ENCODE results near the gene EYA2.

Gene EYA2

DNA sequence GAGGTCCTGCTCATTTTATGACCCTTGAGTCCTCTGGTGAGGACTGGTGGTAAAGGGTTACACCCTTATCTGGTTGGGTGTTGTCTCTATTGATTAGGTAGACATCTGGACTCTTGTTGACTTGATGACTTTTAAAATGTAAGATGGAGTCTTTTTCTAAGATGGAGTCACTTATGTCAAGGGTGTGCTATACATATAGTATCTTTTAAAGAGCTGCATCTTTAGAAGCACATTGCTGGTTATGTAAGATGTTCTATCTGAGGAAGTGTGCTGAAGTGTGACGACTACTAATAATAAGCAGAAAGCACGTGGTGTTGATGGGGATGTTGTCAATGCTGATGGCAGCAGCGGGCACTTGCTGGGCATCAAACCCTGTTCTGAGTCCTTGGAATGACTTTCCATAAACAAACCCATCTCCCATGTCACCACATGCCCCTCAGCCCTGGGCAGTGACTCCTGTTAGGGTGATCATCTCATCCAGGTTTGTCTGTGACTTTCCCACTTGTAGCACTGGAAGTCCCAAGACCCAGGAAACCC lies 229.6 kb downstream of the EYA2 start:
- H3K4me3 Mint-ChIP-seq = no peak overlapping the region
- H3K36me3 Mint-ChIP-seq (ENCODE audit: low read depth) = no peaks in the 10 kb centered on the region
- H3K27me3 Mint-ChIP-seq (ENCODE audit: low read depth) = peaks cover 25% of the 10 kb centered on the region
- no peaks in the 10 kb centered on the region for H3K9me3 Mint-ChIP-seq
- no peak for DNase-seq (ENCODE audit: low spot score)
- no peak overlapping the region for H3K27ac Mint-ChIP-seq
- no peaks in the 10 kb centered on the region for H3K4me1 Mint-ChIP-seq (ENCODE audit: low read depth)

GRCh38 chr20:47125508-47125757 lies 230.8 kb downstream of the EYA2 start:
- peaks cover 25% of the 10 kb centered on the region for H3K27me3 Mint-ChIP-seq (ENCODE audit: low read depth)
- DNase-seq (ENCODE audit: low spot score) = no peak
- H3K4me3 Mint-ChIP-seq = no peak overlapping the region
- H3K27ac Mint-ChIP-seq = no peak overlapping the region
- H3K36me3 Mint-ChIP-seq (ENCODE audit: low read depth) = no peaks in the 10 kb centered on the region
- H3K9me3 Mint-ChIP-seq = no peaks in the 10 kb centered on the region
- no peaks in the 10 kb centered on the region for H3K4me1 Mint-ChIP-seq (ENCODE audit: low read depth)

DNA sequence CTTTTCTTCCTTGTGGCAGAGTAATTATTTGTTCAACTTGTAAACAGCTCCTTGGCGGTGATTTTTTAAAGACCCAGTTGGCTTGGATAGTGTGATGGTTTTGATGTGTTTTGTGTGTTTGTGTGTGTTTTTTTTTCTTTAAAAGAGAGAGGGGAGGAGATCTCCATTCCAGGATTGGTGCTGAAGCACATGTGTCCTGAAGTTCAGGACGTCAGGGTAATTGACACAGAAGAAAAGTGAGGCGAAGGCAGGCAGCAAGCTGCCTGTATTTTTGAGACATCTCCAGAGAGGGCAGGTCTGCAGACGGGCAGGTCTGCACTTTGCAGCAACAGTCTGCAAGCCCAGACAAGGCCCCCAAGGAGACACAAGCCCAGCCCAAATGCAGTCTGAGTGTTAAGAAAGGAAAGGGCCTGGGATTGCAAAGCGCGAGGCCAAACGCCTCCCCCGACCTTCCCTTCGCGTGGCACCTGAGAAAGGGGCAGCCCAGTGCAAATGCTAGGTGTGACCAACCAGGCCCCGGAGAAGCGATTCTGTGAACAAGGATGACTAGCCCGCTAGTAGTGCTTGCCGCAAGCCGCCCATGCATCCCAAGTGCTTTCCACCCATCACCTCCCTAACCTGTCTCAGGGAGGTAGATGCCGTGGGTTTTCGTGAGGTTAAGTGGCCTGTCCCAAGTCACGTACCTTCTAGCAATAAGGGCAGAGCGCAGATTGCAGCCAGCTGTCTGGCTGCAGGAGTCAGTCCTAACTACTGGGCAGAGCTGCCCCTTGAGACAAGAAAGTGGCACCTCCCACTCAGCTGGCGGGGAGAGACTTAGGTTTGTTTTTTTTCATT lies 231.3 kb downstream of the EYA2 start:
- DNase-seq (ENCODE audit: low spot score) = no peak
- H3K27me3 Mint-ChIP-seq (ENCODE audit: low read depth) = peaks cover 25% of the 10 kb centered on the region
- H3K4me1 Mint-ChIP-seq (ENCODE audit: low read depth) = no peaks in the 10 kb centered on the region
- H3K27ac Mint-ChIP-seq = no peak overlapping the region
- no peak overlapping the region for H3K4me3 Mint-ChIP-seq
- no peaks in the 10 kb centered on the region for H3K9me3 Mint-ChIP-seq
- H3K36me3 Mint-ChIP-seq (ENCODE audit: low read depth) = no peaks in the 10 kb centered on the region

GRCh38 chr20:47126709-47127108 lies 232.1 kb downstream of the EYA2 start:
- no peak for DNase-seq (ENCODE audit: low spot score)
- Mint-ChIP-seq H3K4me1 (ENCODE audit: low read depth) (no peaks in the 10 kb centered on the region), H3K9me3 (no peaks in the 10 kb centered on the region), H3K36me3 (ENCODE audit: low read depth) (no peaks in the 10 kb centered on the region), H3K27me3 (ENCODE audit: low read depth) (peaks cover 25% of the 10 kb centered on the region), H3K4me3 (no peak overlapping the region), H3K27ac (no peak overlapping the region)

GRCh38 chr20:47127546-47127945 lies 232.9 kb downstream of the EYA2 start:
- Mint-ChIP-seq H3K4me1 (ENCODE audit: low read depth) (no peaks in the 10 kb centered on the region), H3K9me3 (no peaks in the 10 kb centered on the region), H3K27ac (no peak overlapping the region), H3K4me3 (no peak overlapping the region), H3K27me3 (ENCODE audit: low read depth) (peaks cover 25% of the 10 kb centered on the region), H3K36me3 (ENCODE audit: low read depth) (no peaks in the 10 kb centered on the region)
- DNase-seq (ENCODE audit: low spot score) = no peak

DNA sequence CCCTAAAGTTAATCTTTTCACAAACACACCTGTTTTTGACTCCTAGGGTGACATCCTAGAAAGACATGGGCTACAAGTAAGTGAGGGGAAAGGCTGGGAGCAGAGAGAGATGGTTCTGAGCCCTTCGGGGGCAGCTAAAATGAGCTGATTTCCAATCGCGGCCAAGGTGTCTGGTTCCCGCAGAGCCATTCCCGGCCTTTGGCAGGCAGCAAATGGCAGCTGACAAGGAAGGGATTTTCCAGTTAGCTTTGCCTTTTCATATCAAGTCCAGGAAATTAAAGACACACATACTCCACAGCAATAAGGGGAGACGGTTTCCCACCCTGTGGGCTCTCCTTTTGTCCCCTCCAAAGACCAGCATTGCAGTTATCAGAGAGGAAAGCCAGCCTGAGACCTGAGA lies 233.4 kb downstream of the EYA2 start:
- Mint-ChIP-seq H3K27me3 (ENCODE audit: low read depth) (peaks cover 25% of the 10 kb centered on the region), H3K4me1 (ENCODE audit: low read depth) (no peaks in the 10 kb centered on the region), H3K27ac (no peak overlapping the region), H3K9me3 (no peaks in the 10 kb centered on the region), H3K4me3 (no peak overlapping the region), H3K36me3 (ENCODE audit: low read depth) (no peaks in the 10 kb centered on the region)
- DNase-seq (ENCODE audit: low spot score) = no peak

DNA sequence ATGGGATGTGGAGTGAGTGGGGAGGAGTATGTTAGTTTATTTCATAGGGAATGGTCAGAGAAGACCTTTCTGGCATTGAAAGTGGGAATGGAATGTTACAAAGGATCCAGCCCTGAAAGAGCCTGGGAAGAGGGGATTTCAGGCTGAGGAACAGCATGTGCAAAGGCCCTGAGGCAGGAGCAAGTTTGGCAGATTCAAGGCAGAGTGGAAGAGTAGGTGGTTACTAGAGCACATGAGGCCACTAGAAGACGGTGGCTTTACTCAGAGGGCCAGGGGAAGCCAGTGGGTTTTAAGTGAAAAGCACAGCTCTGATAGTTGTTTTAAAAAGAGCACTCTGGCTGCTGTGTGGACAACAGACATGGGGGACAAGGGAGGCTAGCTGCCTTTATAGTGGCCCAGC lies 234.7 kb downstream of the EYA2 start:
- H3K27ac Mint-ChIP-seq = no peak overlapping the region
- H3K27me3 Mint-ChIP-seq (ENCODE audit: low read depth) = peaks cover 25% of the 10 kb centered on the region
- H3K36me3 Mint-ChIP-seq (ENCODE audit: low read depth) = no peaks in the 10 kb centered on the region
- H3K4me3 Mint-ChIP-seq = no peak overlapping the region
- DNase-seq (ENCODE audit: low spot score) = no peak
- no peaks in the 10 kb centered on the region for H3K4me1 Mint-ChIP-seq (ENCODE audit: low read depth)
- H3K9me3 Mint-ChIP-seq = no peaks in the 10 kb centered on the region

- no peak for DNase-seq (ENCODE audit: low spot score)
- Mint-ChIP-seq H3K27ac (no peak overlapping the region), H3K27me3 (ENCODE audit: low read depth) (peaks cover 4% of the 10 kb centered on the region)
Observed at GRCh38 chr20:47133809-47134456, 239.3 kb downstream of the EYA2 start.

DNA sequence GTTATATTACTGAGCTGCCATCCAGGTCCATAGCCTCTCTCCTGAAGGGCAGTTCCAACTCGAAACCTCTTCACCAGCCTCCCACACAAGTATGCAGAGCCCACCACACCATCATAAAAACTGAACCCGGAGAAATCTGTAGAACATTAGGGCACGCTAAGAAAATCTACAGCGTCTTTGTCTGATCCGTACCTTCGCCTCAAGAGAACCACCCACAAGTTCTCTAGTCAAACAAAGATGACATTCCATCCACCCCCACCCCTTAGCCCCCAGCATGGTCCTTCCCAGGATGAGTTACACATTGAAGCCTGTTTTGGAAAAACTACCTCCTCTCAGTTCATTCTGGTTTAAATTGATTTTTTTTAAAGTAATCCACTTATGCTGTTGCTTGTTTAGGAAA lies 242.1 kb downstream of the EYA2 start:
- no peak overlapping the region for H3K27ac Mint-ChIP-seq
- H3K9me3 Mint-ChIP-seq = peaks cover 2% of the 10 kb centered on the region
- H3K4me3 Mint-ChIP-seq = no peak overlapping the region
- peaks cover 11% of the 10 kb centered on the region for H3K27me3 Mint-ChIP-seq (ENCODE audit: low read depth)
- H3K36me3 Mint-ChIP-seq (ENCODE audit: low read depth) = no peaks in the 10 kb centered on the region
- no peaks in the 10 kb centered on the region for H3K4me1 Mint-ChIP-seq (ENCODE audit: low read depth)
- DNase-seq (ENCODE audit: low spot score) = no peak

More at GRCh38 chr20:47133809-47134456, 239.3 kb downstream of the EYA2 start:
- Mint-ChIP-seq H3K4me1 (ENCODE audit: low read depth) (no peaks in the 10 kb centered on the region), H3K9me3 (no peaks in the 10 kb centered on the region), H3K4me3 (no peak overlapping the region), H3K36me3 (ENCODE audit: low read depth) (no peaks in the 10 kb centered on the region)

- H3K9me3 Mint-ChIP-seq = peaks cover 4% of the 10 kb centered on the region
- H3K4me1 Mint-ChIP-seq (ENCODE audit: low read depth) = no peaks in the 10 kb centered on the region
- no peak overlapping the region for H3K27ac Mint-ChIP-seq
- no peaks in the 10 kb centered on the region for H3K36me3 Mint-ChIP-seq (ENCODE audit: low read depth)
- peaks cover 12% of the 10 kb centered on the region for H3K27me3 Mint-ChIP-seq (ENCODE audit: low read depth)
- no peak for DNase-seq (ENCODE audit: low spot score)
- H3K4me3 Mint-ChIP-seq = no peak overlapping the region
Observed at GRCh38 chr20:47137231-47137870, 242.7 kb downstream of the EYA2 start.

- Mint-ChIP-seq H3K9me3 (peaks cover 4% of the 10 kb centered on the region), H3K4me1 (ENCODE audit: low read depth) (no peaks in the 10 kb centered on the region), H3K4me3 (no peak overlapping the region), H3K27ac (no peak overlapping the region), H3K27me3 (ENCODE audit: low read depth) (peaks cover 12% of the 10 kb centered on the region), H3K36me3 (ENCODE audit: low read depth) (no peaks in the 10 kb centered on the region)
- no peak for DNase-seq (ENCODE audit: low spot score)
Observed at GRCh38 chr20:47139934-47140535, 245.4 kb downstream of the EYA2 start.

DNA sequence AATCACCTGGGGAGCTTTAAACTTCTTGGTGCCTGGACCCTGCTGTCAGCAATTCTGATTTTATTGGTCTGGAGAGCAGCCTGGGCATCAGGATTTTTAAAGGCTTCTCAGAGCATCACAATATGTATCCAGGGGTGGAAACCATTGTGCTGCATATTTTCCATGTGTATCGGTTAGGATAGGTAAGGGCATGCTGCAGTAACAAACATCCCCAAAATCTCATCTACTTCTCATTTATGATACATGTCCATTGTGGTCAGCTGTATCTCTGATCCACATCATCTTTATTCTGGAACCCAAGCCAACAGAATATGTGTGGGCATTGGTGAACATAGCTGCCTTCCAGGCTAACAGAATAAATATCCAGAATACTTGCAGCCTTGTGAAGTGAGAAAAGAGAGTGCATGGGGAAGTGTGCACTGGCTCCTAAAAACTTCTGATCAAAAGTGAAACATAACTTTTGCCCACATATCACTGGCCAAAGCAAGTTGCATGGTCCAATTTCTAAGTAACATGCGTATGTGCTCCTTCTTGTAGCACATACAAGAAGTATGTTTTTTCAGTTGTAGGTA lies 246.8 kb downstream of the EYA2 start:
- H3K4me1 Mint-ChIP-seq (ENCODE audit: low read depth) = no peaks in the 10 kb centered on the region
- H3K4me3 Mint-ChIP-seq = no peak overlapping the region
- H3K27me3 Mint-ChIP-seq (ENCODE audit: low read depth) = peaks cover 14% of the 10 kb centered on the region
- H3K27ac Mint-ChIP-seq = no peak overlapping the region
- no peak for DNase-seq (ENCODE audit: low spot score)
- H3K9me3 Mint-ChIP-seq = peaks cover 4% of the 10 kb centered on the region
- no peaks in the 10 kb centered on the region for H3K36me3 Mint-ChIP-seq (ENCODE audit: low read depth)

- H3K36me3 Mint-ChIP-seq (ENCODE audit: low read depth) = no peaks in the 10 kb centered on the region
- no peaks in the 10 kb centered on the region for H3K4me1 Mint-ChIP-seq (ENCODE audit: low read depth)
- peaks cover 14% of the 10 kb centered on the region for H3K27me3 Mint-ChIP-seq (ENCODE audit: low read depth)
- no peak overlapping the region for H3K4me3 Mint-ChIP-seq
- H3K9me3 Mint-ChIP-seq = peaks cover 4% of the 10 kb centered on the region
- DNase-seq (ENCODE audit: low spot score) = no peak
- no peak overlapping the region for H3K27ac Mint-ChIP-seq
Observed at GRCh38 chr20:47141941-47142773, 247.5 kb downstream of the EYA2 start.

Data from T-helper 2 cell treated with Interferon-gamma antibody and Interleukin-4, amounts not matched to agents 5 μg/mL and 100 μg/mL, for 36 hours (primary cell).